ENCODE data around the gene SYNDIG1L. TPM values are rescaled to one million over a fixed set of nuclear protein-coding genes. Genes with fewer than 3 reads are reported as not detected.
A peak's percentile ranks its signal among the peaks of the same experiment; 100 is the strongest.

Gene SYNDIG1L
- total and polyA plus RNA-seq, 10 of the 15 experiments (the other 5 are each of a cell fraction or from before 2014, with no cell fraction given): 0.04 TPM; not detected in 9

DNA sequence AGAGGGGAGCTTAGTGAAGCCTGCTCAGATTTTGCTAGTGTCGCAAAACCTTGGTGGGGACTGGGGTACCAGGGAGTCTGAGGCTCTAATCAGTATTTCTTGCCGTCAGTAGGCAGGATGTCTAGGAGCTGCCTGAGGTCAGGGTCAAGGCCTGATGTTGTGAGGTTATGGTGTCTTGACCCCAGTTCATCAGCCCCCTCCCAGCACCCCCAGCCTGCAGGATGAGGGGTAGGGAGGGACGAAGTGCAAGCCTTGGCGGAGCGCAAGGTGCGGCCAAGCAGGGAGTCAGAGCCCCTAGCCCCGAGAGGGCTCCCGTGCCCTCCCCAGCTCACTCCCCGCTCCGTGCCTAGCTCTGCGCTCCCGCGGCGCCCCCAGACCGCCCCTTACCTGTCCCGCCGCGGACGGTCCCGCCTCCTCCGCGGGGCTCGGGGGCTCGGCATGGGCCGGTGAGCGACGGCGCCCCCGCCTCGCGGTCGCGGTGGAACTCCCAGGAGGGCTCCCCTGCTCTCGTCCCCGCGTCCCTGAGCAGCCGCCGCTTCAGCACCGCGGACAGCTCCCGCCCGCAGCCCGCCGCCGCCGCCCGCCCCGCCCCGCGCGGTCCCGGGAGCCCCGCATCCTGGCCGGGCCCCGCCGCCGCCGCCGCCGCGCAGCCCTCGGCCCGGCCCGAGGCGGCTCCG is 347 bp downstream of the SYNDIG1L start:
- no peaks in the 10 kb centered on the region for H3K79me2 ChIP-seq (ENCODE audit: control insufficient read depth, insufficient read depth, low read length)
- TF ChIP-seq JUND (IDR thresholded peaks at IDR 0.05; ENCODE audit: low read depth, low read length) (no peak), RFX5 (IDR thresholded peaks at IDR 0.05; ENCODE audit: low read depth, low read length) (no peak), BMI1 (IDR thresholded peaks at IDR 0.05; ENCODE audit: borderline replicate concordance) (no peak), NFYA (IDR thresholded peaks at IDR 0.05; ENCODE audit: borderline replicate concordance, low read depth, low read length) (no peak)
- TF ChIP-seq, protein P1, sequence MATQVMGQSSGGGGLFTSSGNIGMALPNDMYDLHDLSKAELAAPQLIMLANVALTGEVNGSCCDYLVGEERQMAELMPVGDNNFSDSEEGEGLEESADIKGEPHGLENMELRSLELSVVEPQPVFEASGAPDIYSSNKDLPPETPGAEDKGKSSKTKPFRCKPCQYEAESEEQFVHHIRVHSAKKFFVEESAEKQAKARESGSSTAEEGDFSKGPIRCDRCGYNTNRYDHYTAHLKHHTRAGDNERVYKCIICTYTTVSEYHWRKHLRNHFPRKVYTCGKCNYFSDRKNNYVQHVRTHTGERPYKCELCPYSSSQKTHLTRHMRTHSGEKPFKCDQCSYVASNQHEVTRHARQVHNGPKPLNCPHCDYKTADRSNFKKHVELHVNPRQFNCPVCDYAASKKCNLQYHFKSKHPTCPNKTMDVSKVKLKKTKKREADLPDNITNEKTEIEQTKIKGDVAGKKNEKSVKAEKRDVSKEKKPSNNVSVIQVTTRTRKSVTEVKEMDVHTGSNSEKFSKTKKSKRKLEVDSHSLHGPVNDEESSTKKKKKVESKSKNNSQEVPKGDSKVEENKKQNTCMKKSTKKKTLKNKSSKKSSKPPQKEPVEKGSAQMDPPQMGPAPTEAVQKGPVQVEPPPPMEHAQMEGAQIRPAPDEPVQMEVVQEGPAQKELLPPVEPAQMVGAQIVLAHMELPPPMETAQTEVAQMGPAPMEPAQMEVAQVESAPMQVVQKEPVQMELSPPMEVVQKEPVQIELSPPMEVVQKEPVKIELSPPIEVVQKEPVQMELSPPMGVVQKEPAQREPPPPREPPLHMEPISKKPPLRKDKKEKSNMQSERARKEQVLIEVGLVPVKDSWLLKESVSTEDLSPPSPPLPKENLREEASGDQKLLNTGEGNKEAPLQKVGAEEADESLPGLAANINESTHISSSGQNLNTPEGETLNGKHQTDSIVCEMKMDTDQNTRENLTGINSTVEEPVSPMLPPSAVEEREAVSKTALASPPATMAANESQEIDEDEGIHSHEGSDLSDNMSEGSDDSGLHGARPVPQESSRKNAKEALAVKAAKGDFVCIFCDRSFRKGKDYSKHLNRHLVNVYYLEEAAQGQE (IDR thresholded peaks at IDR 0.05; ENCODE audit: low read depth, low read length): peak; percentile 83
- ATAC-seq (peak; percentile 73), DNase-seq (ENCODE audit: low read depth, low spot score) (no peak), FAIRE-seq (no peak)
- in situ Hi-C loops (cut with MboI): no loop called here
- no peak overlapping the region for H3K4me3 ChIP-seq
- no peak overlapping the region for H3K9ac ChIP-seq (ENCODE audit: control insufficient read depth, insufficient read depth, low read length)
- H3K36me3 ChIP-seq (ENCODE audit: control insufficient read depth in 2 of 2, insufficient read depth in 2 of 2, low read length in 1 of 2): no peaks in the 10 kb centered on the region
- no peak overlapping the region for H3K27ac ChIP-seq (ENCODE audit: control insufficient read depth, insufficient read depth)
- intact Hi-C loops (cut with micrococcal nuclease; ENCODE audit: unreplicated experiment): no loop called here
- WGBS (ENCODE audit: insufficient coverage, insufficient replicate concordance, low lambda C conversion rate, missing lambda C conversion rate): 42% methylated on average over 10 of the region's 66 CpGs
- H2AFZ ChIP-seq (ENCODE audit: control insufficient read depth, low read depth, low read length): no peak overlapping the region
- no peak overlapping the region for H3K4me2 ChIP-seq (ENCODE audit: control insufficient read depth, insufficient read depth)
- H3K27me3 ChIP-seq (replicated peaks in 1 of 2; ENCODE audit: control insufficient read depth in 2 of 2, insufficient read depth in 2 of 2, low read length in 1 of 2): peaks cover 0 to 4% of the 10 kb centered on the region in 2 experiments; a peak in 2 of 4 replicates
- RAD21 ChIA-PET (ENCODE audit: unreplicated experiment): no interaction called here
- no peaks in the 10 kb centered on the region for H3K4me1 ChIP-seq (ENCODE audit: control insufficient read depth, insufficient read depth, low read length)
- H3K9me3 ChIP-seq (replicated peaks; ENCODE audit: control insufficient read depth, insufficient read depth, low read length): no peaks in the 10 kb centered on the region
- POLR2A ChIA-PET: no interaction called here
- no peaks in the 10 kb centered on the region; the same call in 1 of the 2 replicates for H4K20me1 ChIP-seq (ENCODE audit: control insufficient read depth, insufficient read depth)
- CTCF ChIA-PET: no interaction called here
- SMC1A ChIA-PET (ENCODE audit: uncharacterized antibody, unreplicated experiment): interaction anchor here (0.6 kb wide), 1 partner anchor 155 kb away, joined by 3 read pairs; no protein-coding TSS in a partner anchor
- BruUV-seq (replicated peaks): no TSS peak

Data from GM12878 (cell line).